Measurements from ENCODE around the gene ZSCAN29. TPM values are rescaled to one million over a fixed set of nuclear protein-coding genes. Genes with fewer than 3 reads are reported as not detected.

Gene ZSCAN29
- total and polyA plus RNA-seq, 2 of the 13 experiments (the other 11 are each of a cell fraction or from before 2014, with no cell fraction given), result 8.3 to 27.4 TPM

- TF ChIP-seq THAP11 (CRISPR knock-in tag; IDR thresholded peaks at IDR 0.05), result peak; percentile 87
- TF ChIP-seq CENPX (CRISPR knock-in tag; IDR thresholded peaks at IDR 0.05), result no peak
- peak; percentile 84 for TF ChIP-seq SALL1 (CRISPR knock-in tag; IDR thresholded peaks at IDR 0.05)
- no peak for TF ChIP-seq ZNF841 (CRISPR knock-in tag; IDR thresholded peaks at IDR 0.05; ENCODE audit: borderline replicate concordance)
- TF ChIP-seq ZBTB37 (CRISPR knock-in tag; IDR thresholded peaks at IDR 0.05), result peak; percentile 56; the same call in 1 of the 2 replicates
- peak; percentile 33; the same call in 1 of the 2 replicates for TF ChIP-seq ZBTB39 (CRISPR knock-in tag; IDR thresholded peaks at IDR 0.05)
- TF ChIP-seq MAFK (conservative IDR thresholded peaks at IDR 0.05 in 1 of 2, IDR thresholded peaks at IDR 0.05 in 1 of 2; ENCODE audit: low read length in 2 of 2), result no peak
- TF ChIP-seq NONO (IDR thresholded peaks at IDR 0.05), result no peak
- peak; percentile 85; the same call in 1 of the 2 replicates for TF ChIP-seq NONO (CRISPR knock-in tag; conservative IDR thresholded peaks at IDR 0.05)
- no peak for TF ChIP-seq CSRNP2 (CRISPR knock-in tag; conservative IDR thresholded peaks at IDR 0.05; ENCODE audit: low read depth)
- 0 out of 2 replicates have a peak, but pooled peaks have one; percentile 33 for TF ChIP-seq MEF2D (CRISPR knock-in tag; IDR thresholded peaks at IDR 0.05)
- no peak for TF ChIP-seq ZNF512 (CRISPR knock-in tag; IDR thresholded peaks at IDR 0.05)
- TF ChIP-seq PREB (CRISPR knock-in tag; IDR thresholded peaks at IDR 0.05), result no peak
- no peak for TF ChIP-seq SCMH1 (CRISPR knock-in tag; IDR thresholded peaks at IDR 0.05; ENCODE audit: borderline replicate concordance)
- peak; percentile 85 for TF ChIP-seq KDM5B (CRISPR knock-in tag; IDR thresholded peaks at IDR 0.05; ENCODE audit: borderline replicate concordance)
- TF ChIP-seq GATA4 (IDR thresholded peaks at IDR 0.05; ENCODE audit: borderline replicate concordance, low read depth), result peak; percentile 25; the same call in 1 of the 2 replicates
- peak; percentile 59 to 62; a peak in 3 of 4 replicates for TF ChIP-seq HMGXB4 (CRISPR knock-in tag; IDR thresholded peaks at IDR 0.05; ENCODE audit: borderline replicate concordance in 1 of 2, low read depth in 1 of 2)
- TF ChIP-seq ZNF274 (CRISPR knock-in tag; IDR thresholded peaks at IDR 0.05), result peak; percentile 37; the same call in 1 of the 2 replicates
Measured at GRCh38 chr15:43329960-43330779, 40.7 kb downstream of the ZSCAN29 start, which contains the start of gene LCMT2 (continued).

Data from HepG2 (cell line).